Measurements from ENCODE around the gene ZBTB16.

- no peak for TF ChIP-seq CTCF (IDR thresholded peaks at IDR 0.05; ENCODE audit: poor library complexity, severe bottlenecking)
- no peak for TF ChIP-seq TAF1 (IDR thresholded peaks at IDR 0.05; ENCODE audit: low read depth)
- TF ChIP-seq MXI1 (conservative IDR thresholded peaks at IDR 0.05; ENCODE audit: poor library complexity, severe bottlenecking): no peak
Observed at GRCh38 chr11:114288136-114288535, 228.6 kb downstream of the ZBTB16 start.
